ENCODE results near the gene LRRC1.

LRRC1 gene

DNA sequence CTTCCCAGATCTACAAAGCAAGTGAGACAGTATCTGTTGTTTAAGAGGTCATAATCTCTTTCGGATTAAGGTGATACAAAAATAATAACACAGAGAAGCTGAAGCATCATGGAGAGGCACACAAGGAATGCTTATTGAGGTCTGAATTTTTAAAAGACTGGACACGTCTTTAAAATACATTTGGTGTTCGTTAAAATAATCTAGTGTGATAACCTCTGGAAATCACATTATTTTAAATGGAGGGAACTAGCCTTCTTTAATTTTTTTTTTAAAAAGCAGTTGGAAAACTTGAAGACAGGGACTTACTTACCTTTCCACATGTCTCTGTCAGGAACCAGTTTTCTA lies 1.9 kb upstream of the LRRC1 start:
- H3K4me3 ChIP-seq (ENCODE audit: low read depth, low read length), result no peak overlapping the region
- no peak for TF ChIP-seq CTCF (IDR thresholded peaks at IDR 0.05; ENCODE audit: low read depth, low read length)

- TF ChIP-seq CTCF (IDR thresholded peaks at IDR 0.05; ENCODE audit: low read depth, low read length), result no peak
- H3K4me3 ChIP-seq (ENCODE audit: low read depth, low read length), result peak overlapping the region; percentile 96
Measured at GRCh38 chr6:53793318-53794136, 1.3 kb upstream of the LRRC1 start.

DNA sequence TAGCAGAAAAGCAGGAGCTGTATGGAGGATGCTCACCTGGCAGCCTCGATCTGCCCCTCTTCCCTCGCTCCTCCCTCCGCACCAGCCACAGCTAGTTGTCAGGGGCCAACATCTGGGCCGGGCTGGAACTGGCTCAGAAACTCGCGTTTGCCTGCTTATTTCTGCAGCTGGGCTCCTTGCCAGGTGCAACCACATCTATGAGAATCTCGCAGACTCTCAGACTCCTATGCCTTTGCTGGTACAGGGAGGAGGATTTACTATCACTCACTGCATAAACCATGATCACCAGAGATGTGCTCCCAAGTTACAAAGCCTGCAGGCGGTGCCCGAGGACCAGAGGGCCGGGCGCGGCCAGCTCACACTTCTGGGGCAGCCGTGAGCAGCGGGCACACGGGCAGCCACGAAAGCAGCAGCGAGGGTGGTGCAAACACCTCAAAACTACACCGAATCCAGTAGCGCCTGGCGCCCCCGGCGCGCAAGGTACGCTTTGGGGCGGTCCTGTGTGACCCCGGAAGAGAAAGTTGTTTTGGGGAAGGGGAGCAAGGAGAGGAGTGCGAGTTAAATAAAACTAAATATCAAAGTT lies 577 bp upstream of the LRRC1 start:
- peak overlapping the region; percentile 96 for H3K4me3 ChIP-seq (ENCODE audit: low read depth, low read length)
- peak; percentile 63 for TF ChIP-seq CTCF (IDR thresholded peaks at IDR 0.05; ENCODE audit: low read depth, low read length)

DNA sequence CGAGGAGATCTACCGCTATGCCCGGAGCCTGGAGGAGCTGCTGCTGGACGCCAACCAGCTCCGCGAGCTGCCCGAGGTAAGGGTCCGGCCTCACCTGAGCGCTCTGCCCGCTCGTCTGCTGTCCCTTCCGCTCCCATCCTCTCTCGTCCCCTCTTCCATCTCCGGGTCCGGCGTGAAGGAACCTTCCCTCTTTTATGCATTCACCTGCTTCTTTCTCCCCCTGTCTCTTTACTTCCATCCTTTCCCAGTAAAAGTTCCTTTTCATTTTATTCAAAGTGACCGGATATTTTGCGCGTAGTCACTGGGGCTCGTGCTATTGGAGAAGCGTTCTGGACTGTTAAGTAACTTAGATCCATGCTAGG lies 516 bp downstream of the LRRC1 start:
- peak overlapping the region; percentile 96 for H3K4me3 ChIP-seq (ENCODE audit: low read depth, low read length)
- no peak for TF ChIP-seq CTCF (IDR thresholded peaks at IDR 0.05; ENCODE audit: low read depth, low read length)

- H3K4me3 ChIP-seq (ENCODE audit: low read depth, low read length), result peak overlapping the region; percentile 96
- no peak for TF ChIP-seq CTCF (IDR thresholded peaks at IDR 0.05; ENCODE audit: low read depth, low read length)
Measured at GRCh38 chr6:53795702-53796450, 1.1 kb downstream of the LRRC1 start.

GRCh38 chr6:53796451-53796780 lies 1.6 kb downstream of the LRRC1 start:
- H3K4me3 ChIP-seq (ENCODE audit: low read depth, low read length), result peak overlapping the region; percentile 96
- TF ChIP-seq CTCF (IDR thresholded peaks at IDR 0.05; ENCODE audit: low read depth, low read length), result no peak

GRCh38 chr6:53796791-53797190 lies 2.0 kb downstream of the LRRC1 start:
- no peak for TF ChIP-seq CTCF (IDR thresholded peaks at IDR 0.05; ENCODE audit: low read depth, low read length)
- H3K4me3 ChIP-seq (ENCODE audit: low read depth, low read length), result peak overlapping the region; percentile 96; the same call in 1 of the 2 replicates

Data from WI38 (cell line).